ENCODE data around the gene CLEC20A. TPM values are rescaled to one million over a fixed set of nuclear protein-coding genes. Genes with fewer than 3 reads are reported as not detected.
A peak's percentile ranks its signal among the peaks of the same experiment; 100 is the strongest.

Gene CLEC20A
- total and polyA plus RNA-seq, 10 donors = 0.57 to 3.6 (median 1.3) TPM; not detected in 2

- WGBS, 5 donors = 51 to 80% (median 57%) methylated on average over 10 to 20 of the region's 20 CpGs
- Histone ChIP-seq H3K36me3 (no peaks in the 10 kb centered on the region), H3K27me3 (replicated peaks in 1 of 7) (peaks cover 0 to 20% (median 0%) of the 10 kb centered on the region in 7 donors), H3K4me1 (peaks cover 0 to 31% (median 17%) of the 10 kb centered on the region in 6 donors), H3K4me3 (peak overlapping the region in 5 of 8 donors; percentile 13 to 49 (median 27)), H3K27ac (peak overlapping the region in 6 of 8 donors; percentile 27 to 63 (median 41)), H3K9me3 (no peaks in the 10 kb centered on the region)
- DNase-seq = no peak
- TF ChIP-seq POLR2AphosphoS5 (IDR thresholded peaks at IDR 0.05) (no peak), POLR2A (IDR thresholded peaks at IDR 0.05) (no peak)
- TF ChIP-seq, protein P1, sequence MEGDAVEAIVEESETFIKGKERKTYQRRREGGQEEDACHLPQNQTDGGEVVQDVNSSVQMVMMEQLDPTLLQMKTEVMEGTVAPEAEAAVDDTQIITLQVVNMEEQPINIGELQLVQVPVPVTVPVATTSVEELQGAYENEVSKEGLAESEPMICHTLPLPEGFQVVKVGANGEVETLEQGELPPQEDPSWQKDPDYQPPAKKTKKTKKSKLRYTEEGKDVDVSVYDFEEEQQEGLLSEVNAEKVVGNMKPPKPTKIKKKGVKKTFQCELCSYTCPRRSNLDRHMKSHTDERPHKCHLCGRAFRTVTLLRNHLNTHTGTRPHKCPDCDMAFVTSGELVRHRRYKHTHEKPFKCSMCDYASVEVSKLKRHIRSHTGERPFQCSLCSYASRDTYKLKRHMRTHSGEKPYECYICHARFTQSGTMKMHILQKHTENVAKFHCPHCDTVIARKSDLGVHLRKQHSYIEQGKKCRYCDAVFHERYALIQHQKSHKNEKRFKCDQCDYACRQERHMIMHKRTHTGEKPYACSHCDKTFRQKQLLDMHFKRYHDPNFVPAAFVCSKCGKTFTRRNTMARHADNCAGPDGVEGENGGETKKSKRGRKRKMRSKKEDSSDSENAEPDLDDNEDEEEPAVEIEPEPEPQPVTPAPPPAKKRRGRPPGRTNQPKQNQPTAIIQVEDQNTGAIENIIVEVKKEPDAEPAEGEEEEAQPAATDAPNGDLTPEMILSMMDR (IDR thresholded peaks at IDR 0.05 in 8 of 11, conservative IDR thresholded peaks at IDR 0.05 in 3 of 11) = no peak
- intact Hi-C loops (cut with DNase I; ENCODE audit: low total_unique reads) = no loop called here
These were observed 9.6 kb downstream of the CLEC20A start for GRCh38 chr1:178487070-178487615.

DNA sequence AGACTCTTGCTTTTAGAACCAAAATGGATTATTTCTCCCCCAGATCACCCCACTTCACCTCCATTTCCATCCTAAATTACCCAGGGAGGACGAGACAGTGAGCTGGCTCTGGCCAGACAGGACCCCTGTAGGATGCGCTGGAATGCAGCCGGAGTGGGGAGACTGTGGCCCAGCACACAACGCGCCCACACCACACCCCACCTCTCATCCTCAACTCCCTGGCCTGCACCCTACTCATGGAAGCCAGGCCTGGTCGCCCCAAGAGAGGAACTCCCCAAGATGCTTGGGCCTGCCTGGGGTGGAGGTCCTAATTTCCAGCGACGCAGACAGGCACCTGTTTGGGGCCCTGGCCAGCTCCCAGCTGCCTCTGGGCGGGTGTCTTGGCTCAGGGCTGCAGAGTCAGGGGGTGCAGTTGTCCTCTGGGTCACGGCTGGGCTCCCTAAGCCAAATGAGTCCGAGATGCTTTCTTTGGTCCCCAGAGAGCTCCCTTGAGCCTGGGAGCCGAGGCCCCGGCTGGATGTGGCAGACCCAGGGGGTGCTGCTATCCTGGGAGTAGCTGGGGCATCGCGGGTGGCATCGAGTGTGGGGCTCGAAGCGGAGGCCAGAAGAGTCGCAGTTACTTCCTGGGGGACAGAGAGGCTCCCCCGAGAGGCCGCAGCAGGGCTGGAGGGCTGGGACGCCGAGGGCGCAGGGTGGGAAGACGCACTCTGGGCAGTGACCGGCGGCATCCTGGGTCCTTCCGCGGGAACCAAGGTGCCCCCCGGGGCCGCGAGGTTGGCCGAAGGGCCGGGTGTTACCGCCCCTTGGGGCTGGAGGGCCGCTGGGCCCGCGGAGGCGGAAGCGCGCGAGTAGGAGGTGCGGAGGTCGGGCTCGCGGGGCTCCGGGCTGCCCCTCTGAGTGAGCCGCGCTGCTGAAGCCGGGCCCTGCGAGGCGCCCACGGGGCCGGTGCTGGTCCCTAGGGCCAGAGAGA, 10.4 kb downstream of the CLEC20A start:
- no peaks in the 10 kb centered on the region for H3K36me3 ChIP-seq
- peaks cover 0 to 31% (median 17%) of the 10 kb centered on the region in 6 donors for H3K4me1 ChIP-seq
- WGBS, 5 donors = 38 to 68% (median 43%) methylated on average over 12 to 54 of the region's 54 CpGs
- TF ChIP-seq, protein P1 (IDR thresholded peaks at IDR 0.05 in 8 of 11, conservative IDR thresholded peaks at IDR 0.05 in 3 of 11) = no peak
- peak in 1 of 3 donors; percentile 23 for TF ChIP-seq POLR2AphosphoS5 (IDR thresholded peaks at IDR 0.05)
- H3K4me3 ChIP-seq = peak overlapping the region in 5 of 8 donors; percentile 13 to 49 (median 27)
- H3K9me3 ChIP-seq = no peaks in the 10 kb centered on the region
- intact Hi-C loops (cut with DNase I; ENCODE audit: low total_unique reads) = no loop called here
- peaks cover 0 to 20% (median 0%) of the 10 kb centered on the region in 7 donors for H3K27me3 ChIP-seq (replicated peaks in 1 of 7)
- H3K27ac ChIP-seq = peak overlapping the region in 6 of 8 donors; percentile 27 to 63 (median 41)
- DNase-seq = no peak

DNA sequence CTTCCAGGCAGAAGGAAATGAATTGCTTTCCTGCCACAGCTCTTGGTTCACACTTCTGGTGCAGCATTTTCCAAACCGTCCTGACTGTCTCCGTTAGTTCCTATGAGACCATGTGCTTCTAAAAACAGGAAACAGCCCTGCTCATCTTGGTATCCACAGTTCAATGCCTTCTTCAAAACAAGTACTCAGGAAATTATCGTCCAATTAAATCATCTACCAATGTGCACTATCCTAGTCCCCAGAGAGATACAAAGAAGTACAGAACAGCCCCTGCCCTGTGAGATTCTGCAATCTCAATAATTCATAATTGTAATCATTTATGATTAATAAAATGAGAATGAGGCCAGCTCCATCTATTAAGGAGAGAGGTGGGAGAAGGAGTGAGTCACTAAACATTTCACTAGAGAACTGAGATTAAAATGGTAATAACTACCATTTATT, 11.2 kb downstream of the CLEC20A start:
- peaks cover 0 to 20% (median 0%) of the 10 kb centered on the region in 7 donors for H3K27me3 ChIP-seq (replicated peaks in 1 of 7)
- H3K9me3 ChIP-seq = no peaks in the 10 kb centered on the region
- no peaks in the 10 kb centered on the region for H3K36me3 ChIP-seq
- DNase-seq = no peak
- intact Hi-C loops (cut with DNase I; ENCODE audit: low total_unique reads) = no loop called here
- H3K4me3 ChIP-seq = peak overlapping the region in 1 of 8 donors; percentile 49
- H3K4me1 ChIP-seq = peaks cover 0 to 31% (median 17%) of the 10 kb centered on the region in 6 donors
- peak overlapping the region in 2 of 8 donors; percentile 13 to 63 for H3K27ac ChIP-seq
- WGBS, 5 donors = 11 to 21% (median 19%) methylated on average over 3 of the region's 3 CpGs
- TF ChIP-seq POLR2AphosphoS5 (IDR thresholded peaks at IDR 0.05) (no peak), POLR2A (IDR thresholded peaks at IDR 0.05) (no peak)
- TF ChIP-seq, protein P1 (IDR thresholded peaks at IDR 0.05 in 8 of 11, conservative IDR thresholded peaks at IDR 0.05 in 3 of 11) = no peak

Data from spleen (tissue), 11 donors.